Sigmoid colon (tissue), 7 donors: ENCODE data around the gene DEFB113. TPM values are rescaled to one million over a fixed set of nuclear protein-coding genes. Genes with fewer than 3 reads are reported as not detected.

ENCODE experiments used
- DNase-seq: peaks from one replicate; pipeline ENCODE4 v3.0.0-alpha.2; 2019
- H3K27ac ChIP-seq, 4 donors: fragments of 200-600 bp; sonication (generic); one replicate each; pipeline ENCODE4 v1.5.1; 2016 to 2019; ENCODE audit warnings: mild to moderate bottlenecking in 1 of 4
- H3K27me3 ChIP-seq, 3 donors: fragments of 200-600 bp; sonication (generic); one replicate each; pipeline ENCODE4 v1.5.1; 2019; ENCODE audit warnings: mild to moderate bottlenecking in 1 of 3
- H3K36me3 ChIP-seq, 4 donors: fragments of 200-600 bp; sonication (generic); one replicate each; pipeline ENCODE4 v1.5.1; 2016 to 2019
- H3K4me1 ChIP-seq, 4 donors: fragments of 200-600 bp; sonication (generic); one replicate each; pipeline ENCODE4 v1.5.1; 2017 to 2019
- H3K4me3 ChIP-seq, 4 donors: fragments of 200-600 bp; sonication (generic); one replicate each; pipeline ENCODE4 v1.5.1; 2017 to 2019; ENCODE audit warnings: mild to moderate bottlenecking in 2 of 4, moderate library complexity in 1 of 4
- H3K9me3 ChIP-seq, 4 donors: fragments of 200-600 bp in 3 of 4; sonication (generic) in 3 of 4; one replicate each; pipeline versions ENCODE4 v1.5.1 to v1.6.1; 2013 to 2019
- EP300 ChIP-seq, 4 donors: sonication (generic); formaldehyde crosslinking; IDR thresholded peaks; one replicate each; pipeline ENCODE4 v1.6.1; 2017; ENCODE audit warnings: antibody characterized with exemption in 4 of 4
- POLR2A ChIP-seq, 2 donors: fragments of 450-650 bp; IDR thresholded peaks; one replicate each; pipeline ENCODE4 v1.6.1; 2016; ENCODE audit warnings: antibody characterized with exemption in 2 of 2, mild to moderate bottlenecking in 2 of 2, moderate library complexity in 2 of 2
- POLR2AphosphoS5 ChIP-seq, 4 donors: sonication (generic); formaldehyde crosslinking; IDR thresholded peaks; one replicate each; pipeline ENCODE4 v1.6.1; 2017; ENCODE audit warnings: antibody characterized with exemption in 4 of 4
- WGBS, 2 donors: extraction: QIAGEN DNeasy Blood & Tissue Kit; methylation state at CpG; one replicate each; pipeline ENCODE4 v1.1.7; 2013; 5-methylcytosine and 5-hydroxymethylcytosine counted together
- intact Hi-C: fragments of 100-400 bp; cut with DNase I; formaldehyde crosslinking; loops from one replicate; pipeline ENCODE4 v1.15.1; 2023
- polyA plus RNA-seq, 3 donors: library from polyadenylated mRNA; stranded (reverse); fragments of 200-250 nt; gene quantifications; one replicate each; pipeline ENCODE4 v1.2.3, GENCODE V29; 2013
- total RNA-seq, 4 donors: library from RNA; depleted of rRNA; stranded (reverse); fragments of >200 nt; gene quantifications; one replicate each; pipeline ENCODE4 v1.1.0, GENCODE V29; 2016
- TF ChIP-seq, protein P1 (sequence below), 4 experiments: fragments of 450-650 bp in 3 of 4; fragments of 200-600 bp in 1 of 4; IDR thresholded peaks; one replicate each; pipeline ENCODE4 v1.5.1; 2016 to 2019; ENCODE audit warnings: antibody characterized with exemption in 4 of 4, mild to moderate bottlenecking in 3 of 4, moderate library complexity in 2 of 4
- donor health status: healthy with polysubstance abuse.
- donor health status: Bipolar disorder and iron deficiency.
- donor health status: healthy.

Gene DEFB113
- total and polyA plus RNA-seq, 7 donors, result not detected

DNA sequence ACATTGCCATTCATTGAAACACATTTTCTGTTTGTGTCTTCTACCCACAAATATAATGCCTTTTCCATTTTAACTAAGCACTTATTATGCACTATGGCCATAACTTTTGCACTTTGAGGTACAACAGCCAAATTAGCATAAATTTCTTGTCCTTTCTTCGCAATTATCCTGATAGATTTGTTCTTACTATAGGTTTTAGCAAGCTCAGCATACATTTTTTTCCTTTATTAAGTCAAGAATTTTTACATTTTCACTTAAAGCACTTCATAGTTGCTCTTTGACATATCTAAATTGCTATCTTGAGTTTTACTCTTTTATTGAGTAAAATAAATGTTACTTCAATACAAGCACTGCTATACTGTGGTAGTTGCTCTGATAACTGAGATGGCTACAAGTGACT is 11.2 kb downstream of the DEFB113 start:
- TF ChIP-seq, protein P1, sequence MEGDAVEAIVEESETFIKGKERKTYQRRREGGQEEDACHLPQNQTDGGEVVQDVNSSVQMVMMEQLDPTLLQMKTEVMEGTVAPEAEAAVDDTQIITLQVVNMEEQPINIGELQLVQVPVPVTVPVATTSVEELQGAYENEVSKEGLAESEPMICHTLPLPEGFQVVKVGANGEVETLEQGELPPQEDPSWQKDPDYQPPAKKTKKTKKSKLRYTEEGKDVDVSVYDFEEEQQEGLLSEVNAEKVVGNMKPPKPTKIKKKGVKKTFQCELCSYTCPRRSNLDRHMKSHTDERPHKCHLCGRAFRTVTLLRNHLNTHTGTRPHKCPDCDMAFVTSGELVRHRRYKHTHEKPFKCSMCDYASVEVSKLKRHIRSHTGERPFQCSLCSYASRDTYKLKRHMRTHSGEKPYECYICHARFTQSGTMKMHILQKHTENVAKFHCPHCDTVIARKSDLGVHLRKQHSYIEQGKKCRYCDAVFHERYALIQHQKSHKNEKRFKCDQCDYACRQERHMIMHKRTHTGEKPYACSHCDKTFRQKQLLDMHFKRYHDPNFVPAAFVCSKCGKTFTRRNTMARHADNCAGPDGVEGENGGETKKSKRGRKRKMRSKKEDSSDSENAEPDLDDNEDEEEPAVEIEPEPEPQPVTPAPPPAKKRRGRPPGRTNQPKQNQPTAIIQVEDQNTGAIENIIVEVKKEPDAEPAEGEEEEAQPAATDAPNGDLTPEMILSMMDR (IDR thresholded peaks at IDR 0.05), result no peak
- no peak for TF ChIP-seq POLR2A (IDR thresholded peaks at IDR 0.05)
- no peak for TF ChIP-seq POLR2AphosphoS5 (IDR thresholded peaks at IDR 0.05)
- TF ChIP-seq EP300 (IDR thresholded peaks at IDR 0.05), result no peak
- H3K27ac ChIP-seq, result no peak overlapping the region
- DNase-seq, result no peak
- no peak overlapping the region for H3K4me3 ChIP-seq
- H3K27me3 ChIP-seq, result no peaks in the 10 kb centered on the region
- 68 to 73% methylated on average over 1 of the region's 1 CpG for WGBS, 2 donors
- no peaks in the 10 kb centered on the region for H3K9me3 ChIP-seq
- H3K36me3 ChIP-seq, result no peaks in the 10 kb centered on the region
- intact Hi-C loops, result no loop called here
- no peaks in the 10 kb centered on the region for H3K4me1 ChIP-seq

DNA sequence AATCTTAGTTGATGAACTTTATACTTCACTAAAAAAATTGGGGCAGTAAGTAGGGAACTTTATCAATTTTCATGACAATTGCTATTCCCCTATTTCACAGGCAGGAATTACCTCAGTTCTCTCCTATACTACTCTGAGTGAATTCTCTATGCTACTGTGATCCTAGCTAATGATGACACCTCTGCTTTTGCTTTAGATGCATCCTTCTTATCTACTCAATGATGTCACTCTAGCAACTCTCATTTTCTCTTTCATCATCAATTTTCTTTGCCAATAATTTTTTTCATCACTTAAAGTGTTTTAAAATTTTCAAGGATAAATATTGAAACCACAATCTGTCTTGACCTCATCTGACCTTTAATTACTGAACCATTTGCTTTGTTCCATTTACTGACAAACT is 13.6 kb downstream of the DEFB113 start:
- no peak for TF ChIP-seq POLR2AphosphoS5 (IDR thresholded peaks at IDR 0.05)
- TF ChIP-seq, protein P1 (IDR thresholded peaks at IDR 0.05), result no peak
- no peak for TF ChIP-seq POLR2A (IDR thresholded peaks at IDR 0.05)
- no peak for TF ChIP-seq EP300 (IDR thresholded peaks at IDR 0.05)
- no peak for DNase-seq
- Histone ChIP-seq H3K9me3 (no peaks in the 10 kb centered on the region), H3K27me3 (no peaks in the 10 kb centered on the region), H3K4me3 (no peak overlapping the region), H3K4me1 (no peaks in the 10 kb centered on the region), H3K27ac (no peak overlapping the region), H3K36me3 (no peaks in the 10 kb centered on the region)
- intact Hi-C loops, result no loop called here

DNA sequence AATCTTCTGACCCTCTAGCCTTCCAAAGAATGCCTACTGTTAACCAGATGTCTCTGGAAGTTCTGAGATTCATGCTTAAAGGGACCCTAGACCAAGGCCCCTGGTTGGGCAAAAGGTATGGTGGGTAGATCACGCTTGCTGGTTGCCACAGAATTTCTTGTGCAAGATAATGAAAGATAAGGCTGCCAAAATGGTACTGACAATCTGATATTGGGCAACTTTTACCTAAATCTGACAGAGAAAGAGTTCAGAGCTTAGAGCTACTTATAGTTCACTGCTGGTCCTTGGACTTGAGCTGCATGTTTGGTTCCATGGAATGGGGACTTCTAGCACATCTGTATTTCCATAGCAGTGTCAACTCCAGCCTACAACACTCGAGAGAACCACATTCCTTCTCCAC is 17.5 kb downstream of the DEFB113 start:
- Histone ChIP-seq H3K4me1 (no peaks in the 10 kb centered on the region), H3K9me3 (no peaks in the 10 kb centered on the region), H3K4me3 (no peak overlapping the region), H3K27me3 (no peaks in the 10 kb centered on the region), H3K36me3 (no peaks in the 10 kb centered on the region), H3K27ac (no peak overlapping the region)
- no peak for DNase-seq
- TF ChIP-seq POLR2AphosphoS5 (IDR thresholded peaks at IDR 0.05), result no peak
- TF ChIP-seq, protein P1 (IDR thresholded peaks at IDR 0.05), result no peak
- no peak for TF ChIP-seq POLR2A (IDR thresholded peaks at IDR 0.05)
- TF ChIP-seq EP300 (IDR thresholded peaks at IDR 0.05), result no peak
- intact Hi-C loops, result no loop called here
- WGBS, 2 donors, result 51 to 71% methylated on average over 2 of the region's 2 CpGs

DNA sequence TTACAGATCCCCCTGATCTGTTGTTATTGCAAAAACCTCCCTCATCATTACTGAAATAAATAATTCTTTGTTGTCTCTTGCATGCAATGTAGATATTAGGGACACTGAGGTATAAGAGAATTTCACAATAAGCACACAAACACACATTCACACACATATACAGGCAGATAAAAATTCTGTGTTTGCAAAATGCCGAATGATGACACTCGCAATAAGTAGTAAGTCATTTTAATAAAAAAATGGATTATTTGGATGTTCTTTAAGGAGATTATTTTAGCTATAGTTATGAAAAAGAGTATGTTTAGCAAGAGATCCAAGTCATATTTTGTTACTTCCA is 19.0 kb downstream of the DEFB113 start:
- 93 to 94% methylated on average over 2 of the region's 2 CpGs for WGBS, 2 donors
- no peak for DNase-seq
- Histone ChIP-seq H3K9me3 (no peaks in the 10 kb centered on the region), H3K4me1 (no peaks in the 10 kb centered on the region), H3K27ac (no peak overlapping the region), H3K27me3 (no peaks in the 10 kb centered on the region), H3K4me3 (no peak overlapping the region), H3K36me3 (no peaks in the 10 kb centered on the region)
- no peak for TF ChIP-seq EP300 (IDR thresholded peaks at IDR 0.05)
- TF ChIP-seq POLR2AphosphoS5 (IDR thresholded peaks at IDR 0.05), result no peak
- TF ChIP-seq POLR2A (IDR thresholded peaks at IDR 0.05), result no peak
- TF ChIP-seq, protein P1 (IDR thresholded peaks at IDR 0.05), result no peak
- intact Hi-C loops, result no loop called here

DNA sequence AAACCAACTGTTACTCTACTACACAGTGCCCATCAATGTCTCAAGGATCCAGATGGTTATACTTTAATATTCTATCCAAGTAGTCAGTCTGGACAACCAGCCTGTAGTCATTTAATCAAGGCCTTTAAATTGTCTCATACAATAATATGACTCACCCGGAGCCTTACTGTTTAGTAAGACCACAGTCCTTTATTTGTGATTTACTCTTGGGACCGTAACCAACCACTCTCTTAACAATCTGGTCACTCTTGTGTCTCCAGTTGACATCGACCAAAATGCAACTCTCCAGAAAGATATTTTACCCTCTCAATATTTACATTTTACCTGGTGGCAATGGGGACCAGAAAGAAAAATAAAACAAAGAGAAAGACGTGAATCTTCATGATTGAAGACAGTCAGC is 20.4 kb downstream of the DEFB113 start:
- Histone ChIP-seq H3K4me3 (no peak overlapping the region), H3K27ac (no peak overlapping the region), H3K4me1 (no peaks in the 10 kb centered on the region), H3K9me3 (no peaks in the 10 kb centered on the region), H3K27me3 (no peaks in the 10 kb centered on the region), H3K36me3 (no peaks in the 10 kb centered on the region)
- no peak for TF ChIP-seq POLR2AphosphoS5 (IDR thresholded peaks at IDR 0.05)
- no peak for TF ChIP-seq POLR2A (IDR thresholded peaks at IDR 0.05)
- TF ChIP-seq EP300 (IDR thresholded peaks at IDR 0.05), result no peak
- TF ChIP-seq, protein P1 (IDR thresholded peaks at IDR 0.05), result no peak
- intact Hi-C loops, result no loop called here
- no peak for DNase-seq
- WGBS, 2 donors, result 80 to 84% methylated on average over 4 of the region's 4 CpGs
